ENCODE measurements around the gene MID2.

Gene MID2

DNA sequence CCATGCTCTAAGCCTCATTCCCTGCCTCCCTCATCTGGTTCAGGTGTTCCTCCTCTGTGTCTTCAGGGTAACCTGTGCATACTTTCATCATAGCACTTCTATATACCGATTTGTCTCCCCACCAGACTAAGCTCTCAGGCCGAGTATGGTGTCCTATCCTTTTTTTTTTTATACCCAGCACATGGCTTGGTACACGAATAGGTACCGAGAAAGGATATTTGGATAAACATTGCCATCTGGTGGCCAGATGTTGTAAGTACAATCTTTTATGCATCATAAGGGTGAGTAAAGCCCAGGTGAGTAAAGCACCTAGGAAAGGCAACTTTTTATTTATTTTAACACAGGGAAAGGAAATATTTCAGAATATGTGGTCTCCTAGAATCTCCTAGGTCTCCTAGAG is 68.4 kb downstream of the MID2 start:
- TF ChIP-seq, protein P1, sequence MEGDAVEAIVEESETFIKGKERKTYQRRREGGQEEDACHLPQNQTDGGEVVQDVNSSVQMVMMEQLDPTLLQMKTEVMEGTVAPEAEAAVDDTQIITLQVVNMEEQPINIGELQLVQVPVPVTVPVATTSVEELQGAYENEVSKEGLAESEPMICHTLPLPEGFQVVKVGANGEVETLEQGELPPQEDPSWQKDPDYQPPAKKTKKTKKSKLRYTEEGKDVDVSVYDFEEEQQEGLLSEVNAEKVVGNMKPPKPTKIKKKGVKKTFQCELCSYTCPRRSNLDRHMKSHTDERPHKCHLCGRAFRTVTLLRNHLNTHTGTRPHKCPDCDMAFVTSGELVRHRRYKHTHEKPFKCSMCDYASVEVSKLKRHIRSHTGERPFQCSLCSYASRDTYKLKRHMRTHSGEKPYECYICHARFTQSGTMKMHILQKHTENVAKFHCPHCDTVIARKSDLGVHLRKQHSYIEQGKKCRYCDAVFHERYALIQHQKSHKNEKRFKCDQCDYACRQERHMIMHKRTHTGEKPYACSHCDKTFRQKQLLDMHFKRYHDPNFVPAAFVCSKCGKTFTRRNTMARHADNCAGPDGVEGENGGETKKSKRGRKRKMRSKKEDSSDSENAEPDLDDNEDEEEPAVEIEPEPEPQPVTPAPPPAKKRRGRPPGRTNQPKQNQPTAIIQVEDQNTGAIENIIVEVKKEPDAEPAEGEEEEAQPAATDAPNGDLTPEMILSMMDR (IDR thresholded peaks at IDR 0.05; ENCODE audit: control insufficient read depth, extremely low read depth, insufficient read depth): peak; percentile 48

DNA sequence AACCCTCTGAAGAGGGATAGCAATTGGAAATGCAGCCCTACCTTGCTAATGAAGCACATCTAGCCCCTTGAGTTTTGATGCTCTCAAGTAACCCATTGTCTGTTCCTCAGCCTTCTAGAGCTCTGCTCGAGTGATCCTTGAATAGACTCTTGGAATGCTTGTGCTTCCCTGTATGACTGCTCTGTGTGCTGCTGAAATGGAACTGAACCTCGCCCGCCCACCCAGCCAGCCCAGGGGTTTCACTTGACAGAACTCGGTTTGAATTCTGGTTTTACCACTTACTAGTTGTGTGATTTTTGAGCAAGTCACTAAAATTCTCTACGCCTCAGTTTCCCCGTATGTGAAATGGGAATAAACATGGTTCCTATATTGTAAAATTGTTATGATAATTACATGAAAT is 77.1 kb downstream of the MID2 start:
- no peak for DNase-seq (ENCODE audit: low read depth)
- H3K4me3 ChIP-seq (ENCODE audit: low read depth, low read length): no peak overlapping the region
- TF ChIP-seq, protein P1 (IDR thresholded peaks at IDR 0.05; ENCODE audit: control insufficient read depth, extremely low read depth, insufficient read depth): no peak

More for the DNA sequence above, 68.4 kb downstream of the MID2 start:
- H3K4me3 ChIP-seq (ENCODE audit: low read depth, low read length): no peak overlapping the region
- peak; percentile 19 for DNase-seq (ENCODE audit: low read depth)

DNA sequence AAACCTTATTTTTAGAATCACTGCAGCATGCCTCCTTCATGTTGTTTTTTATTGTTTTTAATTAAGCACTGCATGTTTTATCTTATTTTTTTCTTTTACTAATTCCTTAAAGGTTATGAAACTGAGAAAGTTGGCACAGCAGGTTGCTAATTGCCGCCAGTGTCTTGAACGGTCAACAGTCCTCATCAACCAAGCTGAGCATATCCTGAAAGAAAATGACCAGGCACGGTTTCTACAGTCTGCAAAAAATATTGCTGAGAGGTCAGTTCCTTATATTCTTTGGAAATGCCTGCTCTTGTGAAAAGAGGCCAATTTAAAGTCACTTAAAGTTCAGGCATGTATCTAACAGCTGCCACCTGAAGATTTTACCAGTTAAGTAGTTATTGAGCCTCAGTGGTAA is 79.7 kb downstream of the MID2 start:
- no peak for DNase-seq (ENCODE audit: low read depth)
- H3K4me3 ChIP-seq (ENCODE audit: low read depth, low read length): no peak overlapping the region
- TF ChIP-seq, protein P1 (IDR thresholded peaks at IDR 0.05; ENCODE audit: control insufficient read depth, extremely low read depth, insufficient read depth): no peak

DNA sequence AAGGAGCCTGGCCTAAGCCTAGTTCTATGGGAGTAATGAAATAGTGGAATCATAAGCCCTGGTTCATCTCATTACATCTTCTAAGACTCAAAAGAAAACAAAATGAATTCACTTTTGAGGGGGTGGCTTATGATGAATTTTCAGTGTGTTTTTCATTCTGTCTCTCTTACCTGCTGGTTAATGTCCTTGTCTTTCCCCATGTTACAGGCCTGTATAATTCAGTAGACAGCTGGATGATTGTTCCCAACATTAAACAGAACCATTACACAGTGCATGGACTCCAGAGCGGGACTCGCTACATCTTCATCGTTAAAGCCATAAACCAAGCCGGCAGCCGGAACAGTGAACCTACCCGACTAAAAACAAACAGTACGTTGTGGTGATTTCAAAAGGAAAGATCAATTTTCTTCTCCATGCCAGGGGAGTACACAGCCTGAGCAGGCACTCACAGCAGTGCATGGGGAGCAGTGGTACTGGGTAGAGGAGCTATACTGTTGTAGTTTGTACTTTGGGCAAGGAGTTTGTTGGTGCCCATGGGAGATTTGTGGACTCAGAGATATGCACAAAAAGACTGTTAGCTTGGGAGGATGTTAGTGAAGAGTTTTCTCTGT is 98.6 kb downstream of the MID2 start:
- no peak overlapping the region for H3K4me3 ChIP-seq (ENCODE audit: low read depth, low read length)
- TF ChIP-seq, protein P1 (IDR thresholded peaks at IDR 0.05; ENCODE audit: control insufficient read depth, extremely low read depth, insufficient read depth): no peak
- DNase-seq (ENCODE audit: low read depth): no peak

DNA sequence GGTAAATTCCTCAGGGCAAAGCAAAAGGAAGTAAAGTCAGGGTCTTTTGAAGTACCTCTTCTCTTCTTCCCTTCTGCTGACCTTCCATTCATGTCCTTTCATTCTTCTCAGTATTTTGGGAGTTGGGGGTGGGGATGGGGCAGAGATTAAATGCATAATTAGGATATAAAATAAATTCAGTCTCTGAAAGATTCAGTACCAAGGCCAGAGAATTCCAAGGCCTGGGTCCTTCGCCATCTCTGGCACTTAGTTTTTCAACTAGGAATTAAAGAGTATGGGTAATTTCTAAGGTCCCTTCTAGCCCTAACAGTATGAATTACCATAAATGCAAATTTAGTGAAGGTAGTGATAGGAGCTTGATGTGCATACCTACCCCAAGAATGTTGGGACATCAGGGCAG is 108.6 kb downstream of the MID2 start:
- no peak overlapping the region for H3K4me3 ChIP-seq (ENCODE audit: low read depth, low read length)
- DNase-seq (ENCODE audit: low read depth): no peak
- TF ChIP-seq, protein P1 (IDR thresholded peaks at IDR 0.05; ENCODE audit: control insufficient read depth, extremely low read depth, insufficient read depth): no peak

DNA sequence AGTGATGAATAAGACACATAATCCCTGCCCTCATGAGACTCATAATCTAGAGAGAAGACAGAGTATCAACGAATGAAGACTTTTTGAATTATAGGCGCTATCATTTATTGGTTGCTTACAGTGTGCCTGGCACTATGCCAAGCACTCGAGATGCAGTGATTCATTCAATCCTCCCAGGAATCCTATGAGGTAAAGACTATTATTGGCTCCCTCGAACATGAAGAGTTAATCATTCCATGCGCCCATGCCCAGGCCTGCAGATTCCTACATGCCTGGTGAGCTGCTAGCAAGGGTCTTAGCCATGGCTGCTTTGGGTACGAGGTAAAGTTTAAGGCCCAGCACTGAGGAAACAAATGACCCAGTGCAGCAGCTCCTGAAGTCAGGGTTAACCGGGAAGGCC is 109.5 kb downstream of the MID2 start:
- DNase-seq (ENCODE audit: low read depth): no peak
- no peak overlapping the region for H3K4me3 ChIP-seq (ENCODE audit: low read depth, low read length)
- TF ChIP-seq, protein P1 (IDR thresholded peaks at IDR 0.05; ENCODE audit: control insufficient read depth, extremely low read depth, insufficient read depth): no peak

Data from LNCaP clone FGC (cell line).